Measurements from ENCODE around the gene HTATSF1.

HTATSF1 gene

DNA sequence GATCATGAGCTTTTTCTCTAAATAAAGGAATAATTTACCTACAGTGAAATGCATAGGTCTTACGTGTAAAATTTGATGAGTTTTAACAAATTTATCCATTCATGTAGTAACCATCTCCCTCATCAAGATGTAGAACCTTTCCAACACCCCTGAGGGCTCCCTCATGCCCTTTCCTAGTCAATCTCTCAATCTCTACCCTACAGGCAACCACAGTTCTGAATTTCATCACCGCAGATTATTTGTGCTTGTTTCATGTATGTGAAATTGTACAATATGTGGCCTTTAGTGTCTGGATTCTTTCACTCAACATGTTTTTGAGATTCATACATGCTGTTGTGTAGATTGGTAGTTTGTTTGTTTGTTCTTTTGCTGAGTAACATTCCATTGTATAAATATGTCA is 36.7 kb downstream of the HTATSF1 start:
- Histone ChIP-seq H3K27ac (ENCODE audit: low read depth in 2 of 2, low read length in 2 of 2) (no peak overlapping the region), H3K36me3 (ENCODE audit: control insufficient read depth in 2 of 2, insufficient read depth in 2 of 2, low read length in 2 of 2) (no peaks in the 10 kb centered on the region), H3K9me3 (ENCODE audit: control insufficient read depth in 2 of 2, low read length in 2 of 2) (no peaks in the 10 kb centered on the region), H3K9ac (ENCODE audit: low read depth in 1 of 2, low read length in 2 of 2) (no peak overlapping the region), H3K4me3 (ENCODE audit: low read length in 2 of 2) (no peak overlapping the region), H3K27me3 (ENCODE audit: control insufficient read depth in 2 of 2, insufficient read depth in 2 of 2, low read length in 2 of 2) (peaks cover 0 to 2% of the 10 kb centered on the region in 2 donors), H3K4me1 (ENCODE audit: control insufficient read depth in 2 of 2, insufficient read depth in 2 of 2, low read length in 2 of 2) (no peaks in the 10 kb centered on the region)

- Histone ChIP-seq H3K4me1 (ENCODE audit: control insufficient read depth in 2 of 2, insufficient read depth in 2 of 2, low read length in 2 of 2) (no peaks in the 10 kb centered on the region), H3K36me3 (ENCODE audit: control insufficient read depth in 2 of 2, insufficient read depth in 2 of 2, low read length in 2 of 2) (no peaks in the 10 kb centered on the region), H3K9me3 (ENCODE audit: control insufficient read depth in 2 of 2, low read length in 2 of 2) (no peaks in the 10 kb centered on the region), H3K27me3 (ENCODE audit: control insufficient read depth in 2 of 2, insufficient read depth in 2 of 2, low read length in 2 of 2) (peaks cover 4 to 8% of the 10 kb centered on the region in 2 donors), H3K9ac (ENCODE audit: low read depth in 1 of 2, low read length in 2 of 2) (no peak overlapping the region), H3K27ac (ENCODE audit: low read depth in 2 of 2, low read length in 2 of 2) (no peak overlapping the region), H3K4me3 (ENCODE audit: low read length in 2 of 2) (no peak overlapping the region)
These were observed 41.4 kb downstream of the HTATSF1 start for GRCh38 chrX:136538811-136539210.

GRCh38 chrX:136540226-136540625 is 42.8 kb downstream of the HTATSF1 start:
- no peaks in the 10 kb centered on the region for H3K36me3 ChIP-seq (ENCODE audit: control insufficient read depth in 2 of 2, insufficient read depth in 2 of 2, low read length in 2 of 2)
- no peaks in the 10 kb centered on the region for H3K9me3 ChIP-seq (ENCODE audit: control insufficient read depth in 2 of 2, low read length in 2 of 2)
- H3K4me3 ChIP-seq (ENCODE audit: low read length in 2 of 2), result no peak overlapping the region
- H3K27me3 ChIP-seq (ENCODE audit: control insufficient read depth in 2 of 2, insufficient read depth in 2 of 2, low read length in 2 of 2), result peaks cover 4 to 8% of the 10 kb centered on the region in 2 donors
- H3K9ac ChIP-seq (ENCODE audit: low read depth in 1 of 2, low read length in 2 of 2), result no peak overlapping the region
- H3K4me1 ChIP-seq (ENCODE audit: control insufficient read depth in 2 of 2, insufficient read depth in 2 of 2, low read length in 2 of 2), result no peaks in the 10 kb centered on the region
- no peak overlapping the region for H3K27ac ChIP-seq (ENCODE audit: low read depth in 2 of 2, low read length in 2 of 2)

GRCh38 chrX:136541294-136541693 is 43.9 kb downstream of the HTATSF1 start:
- no peaks in the 10 kb centered on the region for H3K36me3 ChIP-seq (ENCODE audit: control insufficient read depth in 2 of 2, insufficient read depth in 2 of 2, low read length in 2 of 2)
- H3K27ac ChIP-seq (ENCODE audit: low read depth in 2 of 2, low read length in 2 of 2), result no peak overlapping the region
- H3K4me3 ChIP-seq (ENCODE audit: low read length in 2 of 2), result no peak overlapping the region
- no peak overlapping the region for H3K9ac ChIP-seq (ENCODE audit: low read depth in 1 of 2, low read length in 2 of 2)
- no peaks in the 10 kb centered on the region for H3K4me1 ChIP-seq (ENCODE audit: control insufficient read depth in 2 of 2, insufficient read depth in 2 of 2, low read length in 2 of 2)
- peaks cover 6 to 8% of the 10 kb centered on the region in 2 donors for H3K27me3 ChIP-seq (ENCODE audit: control insufficient read depth in 2 of 2, insufficient read depth in 2 of 2, low read length in 2 of 2)
- no peaks in the 10 kb centered on the region for H3K9me3 ChIP-seq (ENCODE audit: control insufficient read depth in 2 of 2, low read length in 2 of 2)

- H3K36me3 ChIP-seq (ENCODE audit: control insufficient read depth in 2 of 2, insufficient read depth in 2 of 2, low read length in 2 of 2), result no peaks in the 10 kb centered on the region
- no peaks in the 10 kb centered on the region for H3K4me1 ChIP-seq (ENCODE audit: control insufficient read depth in 2 of 2, insufficient read depth in 2 of 2, low read length in 2 of 2)
- peaks cover 6 to 8% of the 10 kb centered on the region in 2 donors for H3K27me3 ChIP-seq (ENCODE audit: control insufficient read depth in 2 of 2, insufficient read depth in 2 of 2, low read length in 2 of 2)
- no peak overlapping the region for H3K9ac ChIP-seq (ENCODE audit: low read depth in 1 of 2, low read length in 2 of 2)
- no peak overlapping the region for H3K27ac ChIP-seq (ENCODE audit: low read depth in 2 of 2, low read length in 2 of 2)
- no peaks in the 10 kb centered on the region for H3K9me3 ChIP-seq (ENCODE audit: control insufficient read depth in 2 of 2, low read length in 2 of 2)
- H3K4me3 ChIP-seq (ENCODE audit: low read length in 2 of 2), result no peak overlapping the region
These were observed 44.9 kb downstream of the HTATSF1 start for GRCh38 chrX:136542281-136542680.

- Histone ChIP-seq H3K36me3 (ENCODE audit: control insufficient read depth in 2 of 2, insufficient read depth in 2 of 2, low read length in 2 of 2) (no peaks in the 10 kb centered on the region), H3K9ac (ENCODE audit: low read depth in 1 of 2, low read length in 2 of 2) (no peak overlapping the region), H3K27ac (ENCODE audit: low read depth in 2 of 2, low read length in 2 of 2) (no peak overlapping the region), H3K4me1 (ENCODE audit: control insufficient read depth in 2 of 2, insufficient read depth in 2 of 2, low read length in 2 of 2) (no peaks in the 10 kb centered on the region), H3K27me3 (ENCODE audit: control insufficient read depth in 2 of 2, insufficient read depth in 2 of 2, low read length in 2 of 2) (peaks cover 0 to 8% of the 10 kb centered on the region in 2 donors), H3K9me3 (ENCODE audit: control insufficient read depth in 2 of 2, low read length in 2 of 2) (no peaks in the 10 kb centered on the region), H3K4me3 (ENCODE audit: low read length in 2 of 2) (no peak overlapping the region)
These were observed 49.0 kb downstream of the HTATSF1 start for GRCh38 chrX:136546371-136546781.

GRCh38 chrX:136549226-136549625 is 51.8 kb downstream of the HTATSF1 start:
- Histone ChIP-seq H3K36me3 (ENCODE audit: control insufficient read depth in 2 of 2, insufficient read depth in 2 of 2, low read length in 2 of 2) (no peaks in the 10 kb centered on the region), H3K9ac (ENCODE audit: low read depth in 1 of 2, low read length in 2 of 2) (no peak overlapping the region), H3K27ac (ENCODE audit: low read depth in 2 of 2, low read length in 2 of 2) (no peak overlapping the region), H3K4me1 (ENCODE audit: control insufficient read depth in 2 of 2, insufficient read depth in 2 of 2, low read length in 2 of 2) (no peaks in the 10 kb centered on the region), H3K4me3 (ENCODE audit: low read length in 2 of 2) (no peak overlapping the region), H3K27me3 (ENCODE audit: control insufficient read depth in 2 of 2, insufficient read depth in 2 of 2, low read length in 2 of 2) (peaks cover 0 to 4% of the 10 kb centered on the region in 2 donors), H3K9me3 (ENCODE audit: control insufficient read depth in 2 of 2, low read length in 2 of 2) (no peaks in the 10 kb centered on the region)

GRCh38 chrX:136551410-136551809 is 54.0 kb downstream of the HTATSF1 start:
- Histone ChIP-seq H3K9ac (ENCODE audit: low read depth in 1 of 2, low read length in 2 of 2) (no peak overlapping the region), H3K27ac (ENCODE audit: low read depth in 2 of 2, low read length in 2 of 2) (no peak overlapping the region), H3K36me3 (ENCODE audit: control insufficient read depth in 2 of 2, insufficient read depth in 2 of 2, low read length in 2 of 2) (no peaks in the 10 kb centered on the region), H3K9me3 (ENCODE audit: control insufficient read depth in 2 of 2, low read length in 2 of 2) (no peaks in the 10 kb centered on the region), H3K27me3 (ENCODE audit: control insufficient read depth in 2 of 2, insufficient read depth in 2 of 2, low read length in 2 of 2) (no peaks in the 10 kb centered on the region), H3K4me1 (ENCODE audit: control insufficient read depth in 2 of 2, insufficient read depth in 2 of 2, low read length in 2 of 2) (no peaks in the 10 kb centered on the region), H3K4me3 (ENCODE audit: low read length in 2 of 2) (no peak overlapping the region)

GRCh38 chrX:136555694-136556093 is 58.3 kb downstream of the HTATSF1 start:
- H3K4me1 ChIP-seq (ENCODE audit: control insufficient read depth in 2 of 2, insufficient read depth in 2 of 2, low read length in 2 of 2), result no peaks in the 10 kb centered on the region
- H3K27ac ChIP-seq (ENCODE audit: low read depth in 2 of 2, low read length in 2 of 2), result no peak overlapping the region
- H3K27me3 ChIP-seq (ENCODE audit: control insufficient read depth in 2 of 2, insufficient read depth in 2 of 2, low read length in 2 of 2), result peaks cover 0 to 2% of the 10 kb centered on the region in 2 donors
- H3K9me3 ChIP-seq (ENCODE audit: control insufficient read depth in 2 of 2, low read length in 2 of 2), result no peaks in the 10 kb centered on the region
- no peak overlapping the region for H3K9ac ChIP-seq (ENCODE audit: low read depth in 1 of 2, low read length in 2 of 2)
- no peaks in the 10 kb centered on the region for H3K36me3 ChIP-seq (ENCODE audit: control insufficient read depth in 2 of 2, insufficient read depth in 2 of 2, low read length in 2 of 2)
- no peak overlapping the region for H3K4me3 ChIP-seq (ENCODE audit: low read length in 2 of 2)

All from mucosa of rectum (tissue), 2 donors.